HUES48 (cell line): ENCODE measurements around the gene IFI27L1.

Experiments
- H3K27ac ChIP-seq: one replicate; pipeline ENCODE4 v1.7.0; 2013; ENCODE audit warnings: low read depth, low read length, inconsistent platforms
- H3K27me3 ChIP-seq: 2 replicates; pipeline ENCODE4 v1.6.1; 2013; ENCODE audit warnings: mild to moderate bottlenecking, low read length; ENCODE audit not compliant: control insufficient read depth, insufficient read depth
- H3K36me3 ChIP-seq: 2 replicates; pipeline ENCODE4 v1.6.1; 2013; ENCODE audit warnings: low read length; ENCODE audit not compliant: control insufficient read depth, insufficient read depth
- H3K4me1 ChIP-seq: 2 replicates; pipeline ENCODE4 v1.6.1; 2013; ENCODE audit warnings: mild to moderate bottlenecking, low read length; ENCODE audit not compliant: control insufficient read depth, insufficient read depth
- H3K4me3 ChIP-seq: 2 replicates; pipeline ENCODE4 v1.5.1; 2013; ENCODE audit warnings: mild to moderate bottlenecking, low read depth, low read length
- H3K9ac ChIP-seq: 2 replicates; pipeline ENCODE4 v1.6.1; 2013; ENCODE audit warnings: mild to moderate bottlenecking, low read depth, low read length, moderate library complexity
- H3K9me3 ChIP-seq: 2 replicates; pipeline ENCODE4 v1.6.1; 2013; ENCODE audit warnings: low read length; ENCODE audit not compliant: control insufficient read depth, insufficient read depth

Gene IFI27L1, protein sequence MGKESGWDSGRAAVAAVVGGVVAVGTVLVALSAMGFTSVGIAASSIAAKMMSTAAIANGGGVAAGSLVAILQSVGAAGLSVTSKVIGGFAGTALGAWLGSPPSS

GRCh38 chr14:94080621-94081385 lies at the start of gene IFI27L1, which contains the start of gene DDX24:
TSS of gene IFI27L1 (plus strand) at chr14:94081310. CDS start at chr14:94096938, 15,628 bp downstream.
TSS of gene DDX24 (minus strand) at chr14:94081202. CDS start at chr14:94079742, 1,460 bp downstream.
- Histone ChIP-seq H3K4me1 (peaks cover 12% of the 10 kb centered on the region), H3K4me3 (peak within 1 kb of the TSS; percentile 77), H3K27me3 (no peaks in the 10 kb centered on the region), H3K9ac (peak within 1 kb of the TSS; percentile 65), H3K9me3 (no peaks in the 10 kb centered on the region), H3K36me3 (peaks cover 30% of the 10 kb centered on the region), H3K27ac (peak within 1 kb of the TSS; percentile 76)

DNA sequence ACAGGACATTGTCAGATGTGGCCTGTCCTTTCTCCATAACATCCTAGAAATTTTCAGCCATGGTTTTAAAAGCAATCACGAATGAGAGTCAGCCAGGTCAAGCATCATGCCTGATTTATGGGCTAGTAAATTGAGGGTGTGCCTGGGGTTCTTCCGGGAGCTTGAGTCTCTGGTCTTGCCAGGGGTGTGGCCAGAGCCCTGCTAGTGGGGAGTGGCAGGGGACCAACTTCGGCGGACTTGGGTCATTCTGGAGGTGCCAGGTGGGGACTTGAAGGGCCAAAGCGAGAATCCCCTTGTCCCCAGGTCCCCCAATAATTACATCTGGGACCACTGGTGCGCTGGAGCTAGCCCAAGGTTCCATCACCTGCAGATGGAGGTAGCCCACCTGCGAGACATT lies 49.2 kb upstream of the IFI27L1 start:
- Histone ChIP-seq H3K36me3 (no peaks in the 10 kb centered on the region), H3K4me1 (0 out of 2 replicates have a peak, but pooled peaks cover 3% of the 10 kb centered on the region), H3K27me3 (no peaks in the 10 kb centered on the region)

DNA sequence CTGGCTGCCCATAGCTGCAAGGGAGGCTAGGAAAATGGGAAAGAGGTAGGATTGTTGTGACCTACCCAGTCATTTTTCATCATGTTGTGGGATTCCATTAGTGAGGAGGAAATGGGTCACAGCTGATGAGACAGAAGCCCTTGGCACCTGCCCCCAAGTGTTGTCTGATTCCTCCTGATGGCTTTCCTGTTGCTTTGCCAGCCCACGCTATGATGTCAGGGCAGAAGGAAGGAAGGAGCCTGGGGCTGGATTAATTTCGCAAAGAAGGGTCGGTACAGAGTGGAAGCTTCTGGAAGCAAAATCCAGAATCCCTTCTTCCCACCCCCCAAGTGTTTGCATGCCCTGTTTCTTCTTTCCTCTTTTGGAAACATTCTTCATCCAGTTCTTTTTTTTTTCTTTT lies 46.2 kb upstream of the IFI27L1 start:
- Histone ChIP-seq H3K36me3 (0 out of 2 replicates have a peak, but pooled peaks cover 3% of the 10 kb centered on the region), H3K9me3 (no peaks in the 10 kb centered on the region; the same call in 1 of the 2 replicates), H3K27me3 (no peaks in the 10 kb centered on the region)

More for the DNA sequence above, 49.2 kb upstream of the IFI27L1 start:
- Histone ChIP-seq H3K27ac (no peak overlapping the region), H3K4me3 (no peak overlapping the region), H3K9me3 (no peaks in the 10 kb centered on the region; the same call in 1 of the 2 replicates), H3K9ac (no peak overlapping the region)

DNA sequence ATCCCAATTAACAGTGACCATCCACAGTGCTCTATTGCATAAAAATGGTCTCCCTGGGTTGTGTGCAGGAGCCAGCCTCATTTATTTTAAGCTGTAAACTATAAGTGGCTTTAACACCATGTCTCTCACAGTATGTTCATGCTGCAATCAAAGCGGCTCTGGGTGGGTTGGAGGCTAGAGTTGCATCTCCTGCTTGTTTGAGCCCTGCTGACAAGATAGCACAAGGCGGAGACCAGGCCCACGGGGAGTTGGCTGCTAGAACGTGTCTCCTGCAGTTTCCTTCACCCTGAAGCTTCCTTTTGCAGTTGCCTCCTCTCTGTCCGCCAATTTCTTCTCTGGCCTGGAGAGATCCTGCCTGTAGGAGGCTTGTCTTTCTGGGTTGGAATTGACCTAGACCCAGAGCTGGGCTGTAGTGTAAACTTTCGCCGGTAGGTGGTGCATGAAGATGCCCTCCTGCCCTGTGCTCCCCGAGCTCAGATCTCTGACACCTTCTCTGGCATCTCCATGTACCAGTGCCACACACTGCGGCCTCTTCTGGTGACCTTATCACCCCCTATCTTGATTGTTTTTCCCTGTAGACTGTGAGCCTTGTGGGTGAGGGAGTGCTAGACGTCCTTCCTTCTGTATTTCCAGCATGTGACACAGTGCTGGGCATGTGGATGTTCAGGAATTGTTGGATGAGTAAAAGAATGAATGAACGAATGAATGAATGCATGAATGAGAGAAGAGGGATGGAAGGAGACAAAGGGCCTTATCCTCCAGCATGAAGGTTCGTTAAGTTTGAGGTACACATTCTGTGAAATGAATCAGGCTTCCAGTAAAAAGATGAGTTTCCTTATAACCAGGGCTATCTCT lies 44.6 kb upstream of the IFI27L1 start:
- no peak overlapping the region for H3K4me3 ChIP-seq
- H3K9me3 ChIP-seq: no peaks in the 10 kb centered on the region; the same call in 1 of the 2 replicates
- H3K9ac ChIP-seq: no peak overlapping the region
- H3K27ac ChIP-seq: no peak overlapping the region
- no peaks in the 10 kb centered on the region for H3K27me3 ChIP-seq
- 0 out of 2 replicates have a peak, but pooled peaks cover 3% of the 10 kb centered on the region for H3K36me3 ChIP-seq
- 0 out of 2 replicates have a peak, but pooled peaks cover 3% of the 10 kb centered on the region for H3K4me1 ChIP-seq

More for the DNA sequence above, 46.2 kb upstream of the IFI27L1 start:
- H3K4me1 ChIP-seq: 0 out of 2 replicates have a peak, but pooled peaks cover 3% of the 10 kb centered on the region
- H3K27ac ChIP-seq: no peak overlapping the region
- no peak overlapping the region for H3K4me3 ChIP-seq
- no peak overlapping the region for H3K9ac ChIP-seq

DNA sequence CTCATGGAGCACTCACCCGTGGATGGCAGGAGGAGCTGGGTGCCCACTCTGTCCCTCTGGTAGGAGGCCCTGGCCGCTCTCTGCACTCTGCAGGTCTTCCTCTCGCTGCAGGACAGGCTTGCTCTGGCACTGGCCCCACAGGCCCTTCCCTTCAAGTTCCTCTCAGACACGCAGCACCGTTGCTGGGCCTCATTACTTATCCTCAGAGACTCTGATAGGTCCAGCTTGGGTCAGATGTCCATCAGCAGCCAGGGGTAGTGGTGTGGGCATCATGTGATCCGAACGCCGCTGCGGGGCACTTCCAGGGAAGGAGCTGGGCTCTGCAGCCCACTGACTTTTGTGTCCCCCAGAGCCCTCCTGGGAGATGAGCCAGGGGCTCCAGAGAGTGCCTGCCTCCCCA lies 43.2 kb upstream of the IFI27L1 start:
- 0 out of 2 replicates have a peak, but pooled peaks cover 3% of the 10 kb centered on the region for H3K36me3 ChIP-seq
- no peak overlapping the region for H3K27ac ChIP-seq
- no peak overlapping the region for H3K9ac ChIP-seq
- no peaks in the 10 kb centered on the region for H3K27me3 ChIP-seq
- H3K9me3 ChIP-seq: no peaks in the 10 kb centered on the region; the same call in 1 of the 2 replicates
- 0 out of 2 replicates have a peak, but pooled peaks cover 3% of the 10 kb centered on the region for H3K4me1 ChIP-seq
- no peak overlapping the region for H3K4me3 ChIP-seq

GRCh38 chr14:94038510-94038909 lies 42.6 kb upstream of the IFI27L1 start:
- H3K9me3 ChIP-seq: no peaks in the 10 kb centered on the region; the same call in 1 of the 2 replicates
- H3K4me3 ChIP-seq: no peak overlapping the region
- 0 out of 2 replicates have a peak, but pooled peaks cover 3% of the 10 kb centered on the region for H3K36me3 ChIP-seq
- no peak overlapping the region for H3K9ac ChIP-seq
- H3K4me1 ChIP-seq: 0 out of 2 replicates have a peak, but pooled peaks cover 3% of the 10 kb centered on the region
- H3K27me3 ChIP-seq: no peaks in the 10 kb centered on the region
- H3K27ac ChIP-seq: no peak overlapping the region

DNA sequence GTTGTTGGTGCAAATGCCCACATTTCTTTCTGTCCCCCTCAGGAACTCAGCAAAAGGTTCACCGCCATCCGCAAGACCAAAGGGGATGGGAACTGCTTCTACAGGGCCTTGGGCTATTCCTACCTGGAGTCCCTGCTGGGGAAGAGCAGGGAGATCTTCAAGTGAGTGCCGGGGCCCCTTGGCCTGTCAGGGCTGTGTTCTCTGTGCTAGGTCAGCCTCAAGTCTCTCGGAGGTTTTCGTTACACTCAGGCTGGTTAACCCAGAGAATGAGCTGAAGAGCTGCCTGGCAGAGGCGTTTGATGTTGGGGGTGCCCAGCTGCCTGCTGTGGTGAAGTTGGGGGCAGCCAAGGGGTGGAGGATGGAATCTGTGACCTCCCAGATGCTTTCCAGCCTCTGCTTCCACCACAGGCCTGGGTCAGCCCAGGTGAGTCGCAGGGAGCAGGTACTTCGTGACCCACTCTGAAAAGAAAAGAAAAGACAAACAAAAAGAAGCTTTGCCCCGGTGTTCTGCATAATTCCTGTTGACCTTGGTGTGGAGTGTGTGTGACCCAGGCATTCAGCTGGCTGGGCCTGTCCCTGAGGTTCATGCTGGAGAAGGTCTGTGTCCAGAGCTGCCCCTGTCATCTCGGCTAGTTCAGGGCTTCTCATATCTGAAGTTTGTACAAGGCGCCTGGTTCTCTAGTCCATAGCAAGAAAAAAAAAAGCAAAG lies 42.0 kb upstream of the IFI27L1 start:
- Histone ChIP-seq H3K9ac (no peak overlapping the region), H3K4me1 (0 out of 2 replicates have a peak, but pooled peaks cover 3% of the 10 kb centered on the region), H3K27me3 (no peaks in the 10 kb centered on the region), H3K4me3 (no peak overlapping the region), H3K36me3 (peaks cover 9% of the 10 kb centered on the region; the same call in 1 of the 2 replicates), H3K9me3 (no peaks in the 10 kb centered on the region; the same call in 1 of the 2 replicates), H3K27ac (no peak overlapping the region)

DNA sequence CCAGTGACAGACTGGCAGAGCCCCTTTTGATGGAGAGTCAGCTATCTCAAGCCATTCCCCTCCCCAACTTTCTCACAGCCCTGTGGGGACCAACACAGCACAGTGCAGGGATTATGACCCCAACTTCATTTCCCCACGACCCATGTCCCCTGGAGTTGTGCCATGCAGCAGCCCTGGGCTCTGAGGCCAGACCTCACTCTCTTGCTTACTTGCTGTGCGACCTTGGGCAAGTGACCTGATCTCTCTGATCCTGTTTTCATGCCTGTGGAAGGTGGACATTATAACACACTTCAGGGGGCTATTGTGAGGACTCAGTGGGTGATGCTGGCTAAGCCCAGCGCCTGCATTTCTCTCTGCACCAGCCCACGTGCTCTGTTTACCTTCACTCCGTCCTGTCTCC lies 40.9 kb upstream of the IFI27L1 start:
- no peaks in the 10 kb centered on the region for H3K9me3 ChIP-seq
- no peak overlapping the region for H3K4me3 ChIP-seq
- H3K4me1 ChIP-seq: no peaks in the 10 kb centered on the region
- peaks cover 21% of the 10 kb centered on the region for H3K36me3 ChIP-seq
- H3K27me3 ChIP-seq: no peaks in the 10 kb centered on the region
- no peak overlapping the region for H3K9ac ChIP-seq
- no peak overlapping the region for H3K27ac ChIP-seq

GRCh38 chr14:94040796-94041195 lies 40.3 kb upstream of the IFI27L1 start:
- Histone ChIP-seq H3K9ac (no peak overlapping the region), H3K4me1 (no peaks in the 10 kb centered on the region), H3K9me3 (no peaks in the 10 kb centered on the region), H3K27me3 (no peaks in the 10 kb centered on the region), H3K36me3 (peaks cover 26% of the 10 kb centered on the region), H3K27ac (no peak overlapping the region), H3K4me3 (no peak overlapping the region)
